ENCODE data around the gene PRMT9. TPM values are rescaled to one million over a fixed set of nuclear protein-coding genes. Genes with fewer than 3 reads are reported as not detected.

PRMT9 gene
- total and polyA plus RNA-seq, 2 donors (not counting 1 experiment from before 2014, with no cell fraction given) = 5.6 to 11.0 TPM

GRCh38 chr4:147620315-147620714, 63.6 kb downstream of the PRMT9 start:
- intact Hi-C loops (cut with micrococcal nuclease) = no loop called here
- Histone ChIP-seq H3K36me3 (replicated peaks in 1 of 2; ENCODE audit: control extremely low read depth in 1 of 2, control insufficient read depth in 1 of 2, extremely low read depth in 1 of 2, insufficient read depth in 2 of 2, low read length in 1 of 2) (peaks cover 1 to 27% of the 10 kb centered on the region in 2 experiments), H3K27me3 (replicated peaks in 1 of 4; ENCODE audit: control extremely low read depth in 1 of 4, control insufficient read depth in 3 of 4, insufficient read depth in 4 of 4, low read length in 3 of 4) (no peaks in the 10 kb centered on the region), H2AFZ (ENCODE audit: insufficient read depth, low read depth, low read length, poor library complexity, severe bottlenecking) (no peak overlapping the region), H4K20me1 (ENCODE audit: control insufficient read depth, insufficient read depth, low read length, poor library complexity, severe bottlenecking) (peaks cover 19% of the 10 kb centered on the region), H3K9ac (ENCODE audit: low read length) (no peak overlapping the region), H3K9me3 (ENCODE audit: control extremely low read depth in 1 of 3, control insufficient read depth in 2 of 3, insufficient read depth in 1 of 3, low read length in 2 of 3) (no peaks in the 10 kb centered on the region), H3K4me1 (ENCODE audit: control insufficient read depth in 2 of 2, insufficient read depth in 2 of 2, low read length in 2 of 2) (peaks cover 19 to 27% of the 10 kb centered on the region in 2 donors), H3K4me2 (replicated peaks; ENCODE audit: low read depth, low read length, poor library complexity, severe bottlenecking) (no peak overlapping the region), H3K4me3 (ENCODE audit: control extremely low read depth in 1 of 5, extremely low read depth in 1 of 5, insufficient read depth in 1 of 5, low read depth in 2 of 5, low read length in 4 of 5) (no peak overlapping the region), H3K27ac (ENCODE audit: low read length in 2 of 2) (no peak overlapping the region), H3K79me2 (ENCODE audit: control insufficient read depth, insufficient read depth, low read length) (peaks cover 55% of the 10 kb centered on the region)
- 82% methylated on average over 2 of the region's 2 CpGs for WGBS (ENCODE audit: insufficient coverage)
- Mint-ChIP-seq H3K27ac (no peak overlapping the region), H3K4me3 (peak overlapping the region; percentile 56), H3K4me1 (peaks cover 40% of the 10 kb centered on the region), H3K9me3 (ENCODE audit: insufficient read depth) (no peaks in the 10 kb centered on the region), H3K27me3 (no peaks in the 10 kb centered on the region)
- ATAC-seq (ENCODE audit: low read depth) (no peak), DNase-seq (no peak)
- CTCF ChIA-PET = no interaction called here
- POLR2A ChIA-PET = no interaction called here
- TF ChIP-seq EZH2 (IDR thresholded peaks at IDR 0.05; ENCODE audit: borderline replicate concordance, insufficient read depth, low read depth, low read length, poor library complexity, severe bottlenecking) (no peak), CTCF (IDR thresholded peaks at IDR 0.05) (no peak)

- TF ChIP-seq CTCF (IDR thresholded peaks at IDR 0.05) (no peak), EZH2 (IDR thresholded peaks at IDR 0.05; ENCODE audit: borderline replicate concordance, insufficient read depth, low read depth, low read length, poor library complexity, severe bottlenecking) (no peak)
- Histone ChIP-seq H4K20me1 (ENCODE audit: control insufficient read depth, insufficient read depth, low read length, poor library complexity, severe bottlenecking) (peaks cover 17% of the 10 kb centered on the region), H3K4me3 (ENCODE audit: control extremely low read depth in 1 of 5, extremely low read depth in 1 of 5, insufficient read depth in 1 of 5, low read depth in 2 of 5, low read length in 4 of 5) (peak overlapping the region; percentile 72 to 92 (median 89)), H3K27ac (ENCODE audit: low read length in 2 of 2) (peak overlapping the region; percentile 77 to 94), H3K9ac (ENCODE audit: low read length) (peak overlapping the region; percentile 93), H3K9me3 (ENCODE audit: control extremely low read depth in 1 of 3, control insufficient read depth in 2 of 3, insufficient read depth in 1 of 3, low read length in 2 of 3) (no peaks in the 10 kb centered on the region), H2AFZ (ENCODE audit: insufficient read depth, low read depth, low read length, poor library complexity, severe bottlenecking) (peak overlapping the region; percentile 88), H3K79me2 (ENCODE audit: control insufficient read depth, insufficient read depth, low read length) (peaks cover 50% of the 10 kb centered on the region), H3K36me3 (replicated peaks in 1 of 2; ENCODE audit: control extremely low read depth in 1 of 2, control insufficient read depth in 1 of 2, extremely low read depth in 1 of 2, insufficient read depth in 2 of 2, low read length in 1 of 2) (peaks cover 0 to 16% of the 10 kb centered on the region in 2 experiments), H3K27me3 (replicated peaks in 1 of 4; ENCODE audit: control extremely low read depth in 1 of 4, control insufficient read depth in 3 of 4, insufficient read depth in 4 of 4, low read length in 3 of 4) (peaks cover 0 to 4% (median 0%) of the 10 kb centered on the region in 4 experiments), H3K4me2 (replicated peaks; ENCODE audit: low read depth, low read length, poor library complexity, severe bottlenecking) (peak overlapping the region; percentile 86), H3K4me1 (ENCODE audit: control insufficient read depth in 2 of 2, insufficient read depth in 2 of 2, low read length in 2 of 2) (peaks cover 19 to 27% of the 10 kb centered on the region in 2 donors)
- ATAC-seq (ENCODE audit: low read depth) = no peak
- Mint-ChIP-seq H3K4me3 (peak overlapping the region; percentile 92), H3K4me1 (peaks cover 40% of the 10 kb centered on the region), H3K9me3 (ENCODE audit: insufficient read depth) (no peaks in the 10 kb centered on the region), H3K27ac (peak overlapping the region; percentile 92), H3K27me3 (peaks cover 6% of the 10 kb centered on the region)
- POLR2A ChIA-PET = interaction anchor here (0.6 to 1.7 kb wide), 2 partner anchors 9 to 66 kb away, joined by 3 to 14 read pairs; partner anchors contain the start of gene PRMT9
- 3% methylated on average over 7 of the region's 17 CpGs for WGBS (ENCODE audit: insufficient coverage)
- CTCF ChIA-PET = interaction anchor here (1.1 to 2.0 kb wide), 2 partner anchors 66 to 90 kb away, joined by 3 to 11 read pairs; partner anchors contain the start of gene PRMT9
- DNase-seq = no peak
- intact Hi-C loops (cut with micrococcal nuclease) = loop anchor here (1.0 to 5.0 kb wide), 4 partner anchors 66 to 1999 kb away; partner anchors contain the start of genes MMAA, NR3C2, PRMT9 and SLC10A7
Measured at GRCh38 chr4:147617841-147618691, 65.9 kb downstream of the PRMT9 start.

Data from B cell (primary cell).